Large intestine (tissue), 12 donors: ENCODE data around the gene ECEL1. TPM values are rescaled to one million over a fixed set of nuclear protein-coding genes. Genes with fewer than 3 reads are reported as not detected.
"Not testable (repeated sequence)": the region's sequence is repeated elsewhere in the genome, so short reads cannot be mapped to it uniquely, and the experiment has no call there.

ENCODE experiments used
- DNase-seq, 2 donors: peaks; one replicate each; pipeline versions ENCODE4 v3.0.0 to v3.0.0-alpha.2; 2013
- H3K27ac ChIP-seq: one replicate; pipeline ENCODE4 v1.5.1; 2013; ENCODE audit warnings: low read length
- H3K27me3 ChIP-seq: 2 replicates; pipeline ENCODE4 v1.6.1; 2013; ENCODE audit warnings: low read length; ENCODE audit not compliant: control insufficient read depth, insufficient read depth
- H3K36me3 ChIP-seq: 2 replicates; pipeline ENCODE4 v1.6.1; 2013; ENCODE audit warnings: low read length; ENCODE audit not compliant: control insufficient read depth, insufficient read depth
- H3K4me1 ChIP-seq: one replicate; pipeline ENCODE4 v1.6.1; 2013; ENCODE audit warnings: low read length; ENCODE audit not compliant: control insufficient read depth, insufficient read depth
- H3K4me3 ChIP-seq: one replicate; pipeline ENCODE4 v1.5.1; 2013; ENCODE audit warnings: low read length
- H3K9me3 ChIP-seq: one replicate; pipeline ENCODE4 v1.6.1; 2013; ENCODE audit warnings: mild to moderate bottlenecking, low read depth, low read length, moderate library complexity; ENCODE audit not compliant: control insufficient read depth
- WGBS: methylation state at CpG from one replicate; pipeline ENCODE4 v1.1.5; 2013; ENCODE audit warnings: low lambda C conversion rate; ENCODE audit not compliant: insufficient coverage; 5-methylcytosine and 5-hydroxymethylcytosine counted together
- long read RNA-seq, 11 donors: transcript quantifications; one replicate each; lab custom pipeline, GENCODE V29; 2026
- polyA plus RNA-seq: library from polyadenylated mRNA; unstranded; fragments of 120-200 nt; gene quantifications from one replicate; pipeline ENCODE4 v1.2.1, GENCODE V29; 2013

The ECEL1 gene
- polyA plus RNA-seq = 1.1 TPM
- long read RNA-seq, donor 1 = 0 reads
- long read RNA-seq, donor 2 = 0 reads
- long read RNA-seq, donor 3 = 0 reads
- long read RNA-seq, donor 4 = 0 reads
- long read RNA-seq, donor 5 = 0 reads
- long read RNA-seq, donor 6 = 0 reads
- long read RNA-seq, donor 7, partial matches to known transcripts = 0 of 1 reads
- long read RNA-seq, donor 7, other reads (novel, unspliced or antisense) = 0 of 1 reads
- long read RNA-seq, donor 8 = 0 reads
- long read RNA-seq, donor 9, partial matches to known transcripts = 0 of 1 reads
- long read RNA-seq, donor 9, other reads (novel, unspliced or antisense) = 0 of 1 reads
- long read RNA-seq, donor 10 = 0 reads
- long read RNA-seq, donor 11 = 0 reads

GRCh38 chr2:232487385-232488096, at the start of gene ECEL1:
Gene ECEL1 (minus strand): TSS chr2:232487834. CDS start chr2:232486653, 1,181 bp downstream.
- no CpG with 5 or more reads among the region's 102 CpGs for WGBS
- Histone ChIP-seq H3K9me3 (peaks cover 3% of the 10 kb centered on the region), H3K27ac (no peak within 1 kb of the TSS), H3K36me3 (no peaks in the 10 kb centered on the region), H3K27me3 (peaks cover 60% of the 10 kb centered on the region), H3K4me1 (peaks cover 9% of the 10 kb centered on the region), H3K4me3 (no peak within 1 kb of the TSS)
- DNase-seq = peak in 1 of 2 donors; percentile 23

GRCh38 chr2:232537079-232537478, 49.4 kb upstream of the ECEL1 start:
- Histone ChIP-seq H3K9me3 (no peaks in the 10 kb centered on the region), H3K4me3 (no peak overlapping the region), H3K4me1 (peaks cover 3% of the 10 kb centered on the region), H3K36me3 (no peaks in the 10 kb centered on the region), H3K27ac (no peak overlapping the region), H3K27me3 (peaks cover 21% of the 10 kb centered on the region)
- WGBS = no CpG with 5 or more reads among the region's 5 CpGs
- DNase-seq = no peak

DNA sequence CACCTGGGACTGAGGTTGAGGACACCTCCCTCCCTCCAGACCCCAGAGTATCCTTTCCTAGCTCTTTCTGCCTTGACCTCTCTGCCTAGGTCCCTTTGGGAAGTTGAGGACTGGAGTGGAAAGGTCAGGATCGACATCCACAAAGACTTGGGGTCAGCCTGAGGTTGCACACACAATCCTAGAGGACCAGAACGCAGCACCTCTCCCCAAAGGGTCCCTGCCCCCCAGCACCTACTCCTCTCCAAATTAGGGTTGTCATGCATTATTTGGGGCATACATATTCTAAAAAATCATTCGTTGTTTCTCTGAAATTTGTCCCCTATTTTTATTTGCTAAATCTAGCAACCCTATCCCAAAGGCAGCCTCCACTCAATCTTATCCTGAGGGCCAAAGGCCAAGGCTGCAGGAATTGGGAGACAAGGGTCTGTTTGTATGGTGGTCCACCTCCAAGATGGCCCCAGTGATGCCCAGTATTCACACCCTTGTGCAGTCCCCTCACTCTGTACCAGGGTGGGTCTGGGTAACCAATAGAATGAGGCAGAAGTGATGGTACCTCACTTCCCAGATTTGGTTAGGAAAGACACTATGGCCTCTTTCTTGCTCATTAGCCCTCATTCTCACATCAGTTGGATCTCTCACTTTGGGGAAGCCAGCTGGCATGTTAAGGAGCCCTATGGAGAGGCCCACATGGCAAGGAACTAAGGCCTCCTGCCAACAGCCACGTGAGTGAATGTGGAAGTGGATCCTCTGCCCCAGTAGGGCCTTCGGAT, 48.3 kb upstream of the ECEL1 start:
- no peaks in the 10 kb centered on the region for H3K9me3 ChIP-seq
- no peaks in the 10 kb centered on the region for H3K36me3 ChIP-seq
- H3K4me1 ChIP-seq = peaks cover 3% of the 10 kb centered on the region
- no peak overlapping the region for H3K27ac ChIP-seq
- no CpG with 5 or more reads among the region's 5 CpGs for WGBS
- no peak for DNase-seq
- peaks cover 21% of the 10 kb centered on the region for H3K27me3 ChIP-seq
- no peak overlapping the region for H3K4me3 ChIP-seq

GRCh38 chr2:232534940-232535651, 47.5 kb upstream of the ECEL1 start:
- H3K4me1 ChIP-seq = no peaks in the 10 kb centered on the region
- H3K27ac ChIP-seq = no peak overlapping the region
- peaks cover 21% of the 10 kb centered on the region for H3K27me3 ChIP-seq
- no peak overlapping the region for H3K4me3 ChIP-seq
- WGBS = no CpG with 5 or more reads among the region's 14 CpGs
- H3K36me3 ChIP-seq = no peaks in the 10 kb centered on the region
- H3K9me3 ChIP-seq = no peaks in the 10 kb centered on the region
- no peak for DNase-seq

DNA sequence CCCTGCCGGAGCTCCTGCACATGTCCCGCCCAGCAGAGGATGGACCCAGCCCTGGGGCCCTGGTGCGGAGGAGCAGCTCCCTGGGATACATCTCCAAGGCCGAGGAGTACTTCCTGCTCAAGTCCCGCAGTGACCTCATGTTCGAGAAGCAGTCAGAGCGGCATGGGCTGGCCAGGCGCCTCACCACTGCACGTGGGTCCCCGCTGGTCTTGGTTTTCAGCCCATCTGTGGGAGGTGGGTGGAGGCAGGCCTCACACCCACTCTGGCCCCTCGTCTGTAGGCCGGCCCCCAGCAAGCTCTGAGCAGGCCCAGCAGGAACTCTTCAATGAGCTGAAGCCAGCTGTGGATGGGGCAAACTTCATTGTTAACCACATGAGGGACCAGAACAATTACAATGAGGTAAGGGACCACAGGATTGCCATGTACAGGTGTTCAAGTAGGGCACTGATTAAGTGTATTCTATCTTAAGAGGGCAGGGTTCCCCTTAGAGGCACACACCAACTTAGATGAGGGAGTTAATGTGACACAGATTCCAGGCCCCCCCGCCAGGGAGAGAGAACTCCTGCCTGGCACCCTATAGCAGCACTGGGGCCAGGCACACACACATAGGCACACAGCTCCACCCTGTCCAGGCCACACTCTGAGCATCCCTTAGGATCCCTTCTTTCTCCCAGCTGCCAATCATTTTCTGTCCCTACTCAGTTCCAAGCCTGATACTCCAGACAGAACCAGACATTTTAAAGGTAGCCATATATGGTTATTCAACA, 46.5 kb upstream of the ECEL1 start:
- Histone ChIP-seq H3K4me1 (no peaks in the 10 kb centered on the region), H3K27me3 (peaks cover 12% of the 10 kb centered on the region), H3K4me3 (no peak overlapping the region), H3K27ac (no peak overlapping the region), H3K36me3 (no peaks in the 10 kb centered on the region), H3K9me3 (no peaks in the 10 kb centered on the region)
- no peak for DNase-seq
- WGBS = no CpG with 5 or more reads among the region's 13 CpGs

GRCh38 chr2:232532821-232533220, 45.2 kb upstream of the ECEL1 start:
- not testable (repeated sequence) for DNase-seq, H3K36me3 ChIP-seq, H3K27me3 ChIP-seq, H3K4me3 ChIP-seq, H3K27ac ChIP-seq, H3K4me1 ChIP-seq, H3K9me3 ChIP-seq
- WGBS = 80% methylated on average over 1 of the region's 7 CpGs

- H3K9me3 ChIP-seq = no peaks in the 10 kb centered on the region
- no peak overlapping the region for H3K27ac ChIP-seq
- no peaks in the 10 kb centered on the region for H3K36me3 ChIP-seq
- H3K27me3 ChIP-seq = peaks cover 7% of the 10 kb centered on the region
- no CpG with 5 or more reads among the region's 9 CpGs for WGBS
- no peaks in the 10 kb centered on the region for H3K4me1 ChIP-seq
- H3K4me3 ChIP-seq = no peak overlapping the region
- DNase-seq = no peak
These were observed 44.8 kb upstream of the ECEL1 start for GRCh38 chr2:232532419-232532818.

- H3K9me3 ChIP-seq = no peaks in the 10 kb centered on the region
- H3K27me3 ChIP-seq = peaks cover 12% of the 10 kb centered on the region
- no peaks in the 10 kb centered on the region for H3K36me3 ChIP-seq
- H3K4me3 ChIP-seq = no peak overlapping the region
- WGBS = no CpG with 5 or more reads among the region's 9 CpGs
- DNase-seq = no peak
- H3K27ac ChIP-seq = no peak overlapping the region
- no peaks in the 10 kb centered on the region for H3K4me1 ChIP-seq
These were observed 43.1 kb upstream of the ECEL1 start for GRCh38 chr2:232530626-232531260.

GRCh38 chr2:232529806-232530547, 42.3 kb upstream of the ECEL1 start:
- DNase-seq = no peak
- no peaks in the 10 kb centered on the region for H3K36me3 ChIP-seq
- no peak overlapping the region for H3K27ac ChIP-seq
- WGBS = no CpG with 5 or more reads among the region's 17 CpGs
- H3K27me3 ChIP-seq = peaks cover 15% of the 10 kb centered on the region
- no peaks in the 10 kb centered on the region for H3K4me1 ChIP-seq
- H3K4me3 ChIP-seq = no peak overlapping the region
- no peaks in the 10 kb centered on the region for H3K9me3 ChIP-seq
